GM23338 (cell line): ENCODE data around the gene HCN1. TPM values are rescaled to one million over a fixed set of nuclear protein-coding genes. Genes with fewer than 3 reads are reported as not detected.

Experiments used
- ATAC-seq: fragments of 200-7000 bp; cut with Tn5 transposase; 3 replicates; pipeline ENCODE4 v1.9.1; 2020
- DNase-seq: peaks from one replicate; pipeline ENCODE4 v3.0.0-alpha.2; 2015; ENCODE audit warnings: low spot score
- H2AFZ ChIP-seq: fragments of 200-600 bp; sonication (generic); 2 replicates; pipeline ENCODE4 v1.8.0; 2016; ENCODE audit warnings: antibody characterized with exemption, mild to moderate bottlenecking, moderate library complexity
- H3F3A ChIP-seq: fragments of 200-600 bp; sonication (generic); replicated peaks from 2 replicates; pipeline ENCODE4 v1.8.0; 2017; ENCODE audit warnings: antibody characterized with exemption, mixed run types, low read depth
- H3K27ac ChIP-seq: fragments of 200-600 bp; sonication (generic); 2 replicates; pipeline ENCODE4 v1.6.1; 2016; ENCODE audit warnings: low read depth
- H3K27me3 ChIP-seq: fragments of 200-600 bp; sonication (generic); 2 replicates; pipeline ENCODE4 v1.8.0; 2016; ENCODE audit warnings: mild to moderate bottlenecking, mixed run types, moderate library complexity; ENCODE audit not compliant: insufficient read depth
- H3K36me3 ChIP-seq: fragments of 200-600 bp; sonication (generic); 2 replicates; pipeline ENCODE4 v1.8.0; 2016; ENCODE audit warnings: mild to moderate bottlenecking; ENCODE audit not compliant: insufficient read depth
- H3K4me1 ChIP-seq: fragments of 200-600 bp; sonication (generic); 2 replicates; pipeline ENCODE4 v1.8.0; 2016; ENCODE audit warnings: mild to moderate bottlenecking, moderate library complexity; ENCODE audit not compliant: insufficient read depth
- H3K4me2 ChIP-seq: fragments of 200-600 bp; sonication (generic); 2 replicates; pipeline ENCODE4 v1.7.1; 2017; ENCODE audit warnings: mixed run types
- H3K4me3 ChIP-seq: fragments of 200-600 bp; sonication (generic); 2 replicates; pipeline ENCODE4 v1.6.1; 2016; ENCODE audit warnings: mixed run types
- H3K79me2 ChIP-seq: fragments of 200-600 bp; sonication (generic); replicated peaks from 2 replicates; pipeline ENCODE4 v1.8.0; 2017; ENCODE audit warnings: mild to moderate bottlenecking; ENCODE audit not compliant: insufficient read depth
- H3K9me2 ChIP-seq: fragments of 200-600 bp; sonication (generic); 2 replicates; pipeline ENCODE4 v1.8.0; 2017; ENCODE audit not compliant: insufficient read depth
- H4K20me1 ChIP-seq: fragments of 200-600 bp; sonication (generic); replicated peaks from 2 replicates; pipeline ENCODE4 v1.8.0; 2017; ENCODE audit warnings: mild to moderate bottlenecking; ENCODE audit not compliant: insufficient read depth
- H3K27ac Mint-ChIP-seq: 2 replicates; pipeline ENCODE4 v1.8.0; 2020; ENCODE audit warnings: inconsistent platforms, mild to moderate bottlenecking, moderate library complexity, mixed read lengths
- H3K27me3 Mint-ChIP-seq: 3 replicates; pipeline ENCODE4 v1.8.0; 2022; ENCODE audit warnings: low read depth, mild to moderate bottlenecking, moderate library complexity, mixed read lengths, inconsistent platforms; ENCODE audit not compliant: insufficient read depth, poor library complexity
- H3K36me3 Mint-ChIP-seq: 3 replicates; pipeline ENCODE4 v1.8.0; 2021; ENCODE audit warnings: low read depth, mild to moderate bottlenecking, inconsistent platforms, moderate library complexity, mixed read lengths
- H3K4me1 Mint-ChIP-seq: 3 replicates; pipeline ENCODE4 v1.8.0; 2020; ENCODE audit warnings: mild to moderate bottlenecking, inconsistent platforms, mixed read lengths
- H3K4me3 Mint-ChIP-seq: 3 replicates; pipeline ENCODE4 v1.8.0; 2021; ENCODE audit warnings: moderate library complexity, mild to moderate bottlenecking, inconsistent platforms, mixed read lengths
- H3K9me3 Mint-ChIP-seq: 3 replicates; pipeline ENCODE4 v1.8.0; 2020; ENCODE audit warnings: moderate library complexity, mild to moderate bottlenecking, inconsistent platforms, mixed read lengths
- CREB1 ChIP-seq: fragments of 250-450 bp; sonication (Bioruptor Pico); IDR thresholded peaks from 2 replicates; pipeline ENCODE4 v1.5.0; 2020; ENCODE audit warnings: low read depth, mild to moderate bottlenecking, moderate library complexity
- ETS1 ChIP-seq: IDR thresholded peaks from 2 replicates; pipeline ENCODE4 v1.6.1; 2016; ENCODE audit warnings: antibody characterized with exemption
- EZH2 ChIP-seq: fragments of 200-600 bp; sonication (generic); IDR thresholded peaks from one replicate; pipeline ENCODE4 v1.8.0; 2017; ENCODE audit warnings: antibody characterized with exemption, mild to moderate bottlenecking, low read depth; ENCODE audit not compliant: unreplicated experiment
- EZH2phosphoT487 ChIP-seq: fragments of 200-600 bp; sonication (generic); IDR thresholded peaks from one replicate; pipeline ENCODE4 v1.8.1; 2018; ENCODE audit warnings: antibody characterized with exemption; ENCODE audit not compliant: unreplicated experiment
- JUNB ChIP-seq: IDR thresholded peaks from one replicate; pipeline ENCODE4 v1.6.1; 2016; ENCODE audit warnings: antibody characterized with exemption; ENCODE audit not compliant: unreplicated experiment
- NANOG ChIP-seq: IDR thresholded peaks from 2 replicates; pipeline ENCODE4 v1.6.1; 2016; ENCODE audit warnings: antibody characterized with exemption, borderline replicate concordance
- POLR2AphosphoS5 ChIP-seq: IDR thresholded peaks from 2 replicates; pipeline ENCODE4 v1.6.1; 2016; ENCODE audit warnings: antibody characterized with exemption, low read depth
- STAT1 ChIP-seq: IDR thresholded peaks from one replicate; pipeline ENCODE4 v1.6.1; 2016; ENCODE audit warnings: antibody characterized with exemption; ENCODE audit not compliant: unreplicated experiment
- ZNF114 ChIP-seq: fragments of 250-450 bp; sonication (Bioruptor Pico); IDR thresholded peaks from 2 replicates; pipeline ENCODE4 v1.5.0; 2020; ENCODE audit warnings: mild to moderate bottlenecking, moderate library complexity
- ZNF331 ChIP-seq: fragments of 250-450 bp; sonication (Bioruptor Pico); IDR thresholded peaks from 2 replicates; pipeline ENCODE4 v1.5.0; 2020; ENCODE audit warnings: low read depth, mild to moderate bottlenecking, moderate library complexity
- polyA plus RNA-seq: library from polyadenylated mRNA; unstranded; fragments of >200 nt; fragmentation: Nextera tagmentation; extraction: Ambion mirVana; gene quantifications from 2 replicates; pipeline ENCODE4 v1.2.1, GENCODE V29; 2016
- total RNA-seq: library from RNA; depleted of rRNA; stranded (reverse); fragments of >200 nt; shearing (Covaris generic); gene quantifications from 2 replicates; pipeline ENCODE4 v1.2.3, GENCODE V29; 2014
- TF ChIP-seq, protein P1 (sequence below): fragments of 250-450 bp; sonication (Bioruptor Pico); IDR thresholded peaks from 2 replicates; pipeline ENCODE4 v1.5.0; 2020; ENCODE audit warnings: mild to moderate bottlenecking, moderate library complexity
- TF ChIP-seq, protein P2 (sequence below): IDR thresholded peaks from one replicate; pipeline ENCODE4 v1.6.1; 2018; ENCODE audit warnings: antibody characterized with exemption; ENCODE audit not compliant: unreplicated experiment
- TF ChIP-seq, protein P3 (sequence below), 2 experiments: fragments of 200-600 bp in 1 of 2; sonication (generic) in 1 of 2; conservative IDR thresholded peaks; 2 replicates each; pipeline versions ENCODE4 v1.5.1 to v1.6.1; 2016 to 2017; ENCODE audit warnings: antibody characterized with exemption in 2 of 2, low read depth in 2 of 2, mild to moderate bottlenecking in 2 of 2, moderate library complexity in 1 of 2

HCN1 gene
- total and polyA plus RNA-seq, 2 experiments from 2014 or later, result 2.8 to 6.9 TPM

DNA sequence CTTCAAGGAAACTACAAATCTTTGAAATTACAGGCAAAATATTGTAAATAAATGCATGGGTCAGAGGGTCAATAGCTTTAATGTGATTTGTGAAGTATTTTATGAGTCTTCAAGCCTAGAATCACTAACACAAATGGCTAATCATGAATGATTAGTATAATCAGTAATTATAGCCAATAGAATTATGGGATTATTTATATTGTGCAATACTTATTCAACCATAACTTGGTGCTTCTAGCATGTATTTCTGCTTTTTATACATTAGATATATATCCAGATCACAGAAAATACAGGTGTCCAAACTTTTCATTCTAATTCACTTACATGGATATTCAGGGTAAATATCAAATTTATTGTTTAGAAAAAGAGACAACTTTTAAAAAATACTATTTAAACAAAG is 12.1 kb downstream of the HCN1 start:
- no peak for TF ChIP-seq CREB1 (CRISPR knock-in tag)
- TF ChIP-seq STAT1, result no peak
- TF ChIP-seq JUNB, result no peak
- no peak for TF ChIP-seq EZH2
- TF ChIP-seq POLR2AphosphoS5, result no peak
- TF ChIP-seq EZH2phosphoT487, result no peak
- TF ChIP-seq NANOG, result no peak
- TF ChIP-seq, protein P1, sequence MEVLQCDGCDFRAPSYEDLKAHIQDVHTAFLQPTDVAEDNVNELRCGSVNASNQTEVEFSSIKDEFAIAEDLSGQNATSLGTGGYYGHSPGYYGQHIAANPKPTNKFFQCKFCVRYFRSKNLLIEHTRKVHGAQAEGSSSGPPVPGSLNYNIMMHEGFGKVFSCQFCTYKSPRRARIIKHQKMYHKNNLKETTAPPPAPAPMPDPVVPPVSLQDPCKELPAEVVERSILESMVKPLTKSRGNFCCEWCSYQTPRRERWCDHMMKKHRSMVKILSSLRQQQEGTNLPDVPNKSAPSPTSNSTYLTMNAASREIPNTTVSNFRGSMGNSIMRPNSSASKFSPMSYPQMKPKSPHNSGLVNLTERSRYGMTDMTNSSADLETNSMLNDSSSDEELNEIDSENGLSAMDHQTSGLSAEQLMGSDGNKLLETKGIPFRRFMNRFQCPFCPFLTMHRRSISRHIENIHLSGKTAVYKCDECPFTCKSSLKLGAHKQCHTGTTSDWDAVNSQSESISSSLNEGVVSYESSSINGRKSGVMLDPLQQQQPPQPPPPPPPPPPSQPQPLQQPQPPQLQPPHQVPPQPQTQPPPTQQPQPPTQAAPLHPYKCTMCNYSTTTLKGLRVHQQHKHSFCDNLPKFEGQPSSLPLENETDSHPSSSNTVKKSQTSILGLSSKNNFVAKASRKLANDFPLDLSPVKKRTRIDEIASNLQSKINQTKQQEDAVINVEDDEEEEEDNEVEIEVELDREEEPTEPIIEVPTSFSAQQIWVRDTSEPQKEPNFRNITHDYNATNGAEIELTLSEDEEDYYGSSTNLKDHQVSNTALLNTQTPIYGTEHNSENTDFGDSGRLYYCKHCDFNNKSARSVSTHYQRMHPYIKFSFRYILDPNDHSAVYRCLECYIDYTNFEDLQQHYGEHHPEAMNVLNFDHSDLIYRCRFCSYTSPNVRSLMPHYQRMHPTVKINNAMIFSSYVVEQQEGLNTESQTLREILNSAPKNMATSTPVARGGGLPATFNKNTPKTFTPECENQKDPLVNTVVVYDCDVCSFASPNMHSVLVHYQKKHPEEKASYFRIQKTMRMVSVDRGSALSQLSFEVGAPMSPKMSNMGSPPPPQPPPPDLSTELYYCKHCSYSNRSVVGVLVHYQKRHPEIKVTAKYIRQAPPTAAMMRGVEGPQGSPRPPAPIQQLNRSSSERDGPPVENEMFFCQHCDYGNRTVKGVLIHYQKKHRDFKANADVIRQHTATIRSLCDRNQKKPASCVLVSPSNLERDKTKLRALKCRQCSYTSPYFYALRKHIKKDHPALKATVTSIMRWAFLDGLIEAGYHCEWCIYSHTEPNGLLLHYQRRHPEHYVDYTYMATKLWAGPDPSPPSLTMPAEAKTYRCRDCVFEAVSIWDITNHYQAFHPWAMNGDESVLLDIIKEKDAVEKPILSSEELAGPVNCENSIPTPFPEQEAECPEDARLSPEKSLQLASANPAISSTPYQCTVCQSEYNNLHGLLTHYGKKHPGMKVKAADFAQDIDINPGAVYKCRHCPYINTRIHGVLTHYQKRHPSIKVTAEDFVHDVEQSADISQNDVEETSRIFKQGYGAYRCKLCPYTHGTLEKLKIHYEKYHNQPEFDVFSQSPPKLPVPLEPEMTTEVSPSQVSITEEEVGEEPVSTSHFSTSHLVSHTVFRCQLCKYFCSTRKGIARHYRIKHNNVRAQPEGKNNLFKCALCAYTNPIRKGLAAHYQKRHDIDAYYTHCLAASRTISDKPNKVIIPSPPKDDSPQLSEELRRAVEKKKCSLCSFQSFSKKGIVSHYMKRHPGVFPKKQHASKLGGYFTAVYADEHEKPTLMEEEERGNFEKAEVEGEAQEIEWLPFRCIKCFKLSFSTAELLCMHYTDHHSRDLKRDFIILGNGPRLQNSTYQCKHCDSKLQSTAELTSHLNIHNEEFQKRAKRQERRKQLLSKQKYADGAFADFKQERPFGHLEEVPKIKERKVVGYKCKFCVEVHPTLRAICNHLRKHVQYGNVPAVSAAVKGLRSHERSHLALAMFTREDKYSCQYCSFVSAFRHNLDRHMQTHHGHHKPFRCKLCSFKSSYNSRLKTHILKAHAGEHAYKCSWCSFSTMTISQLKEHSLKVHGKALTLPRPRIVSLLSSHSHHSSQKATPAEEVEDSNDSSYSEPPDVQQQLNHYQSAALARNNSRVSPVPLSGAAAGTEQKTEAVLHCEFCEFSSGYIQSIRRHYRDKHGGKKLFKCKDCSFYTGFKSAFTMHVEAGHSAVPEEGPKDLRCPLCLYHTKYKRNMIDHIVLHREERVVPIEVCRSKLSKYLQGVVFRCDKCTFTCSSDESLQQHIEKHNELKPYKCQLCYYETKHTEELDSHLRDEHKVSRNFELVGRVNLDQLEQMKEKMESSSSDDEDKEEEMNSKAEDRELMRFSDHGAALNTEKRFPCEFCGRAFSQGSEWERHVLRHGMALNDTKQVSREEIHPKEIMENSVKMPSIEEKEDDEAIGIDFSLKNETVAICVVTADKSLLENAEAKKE, result no peak
- no peak for TF ChIP-seq ETS1
- TF ChIP-seq, protein P2, sequence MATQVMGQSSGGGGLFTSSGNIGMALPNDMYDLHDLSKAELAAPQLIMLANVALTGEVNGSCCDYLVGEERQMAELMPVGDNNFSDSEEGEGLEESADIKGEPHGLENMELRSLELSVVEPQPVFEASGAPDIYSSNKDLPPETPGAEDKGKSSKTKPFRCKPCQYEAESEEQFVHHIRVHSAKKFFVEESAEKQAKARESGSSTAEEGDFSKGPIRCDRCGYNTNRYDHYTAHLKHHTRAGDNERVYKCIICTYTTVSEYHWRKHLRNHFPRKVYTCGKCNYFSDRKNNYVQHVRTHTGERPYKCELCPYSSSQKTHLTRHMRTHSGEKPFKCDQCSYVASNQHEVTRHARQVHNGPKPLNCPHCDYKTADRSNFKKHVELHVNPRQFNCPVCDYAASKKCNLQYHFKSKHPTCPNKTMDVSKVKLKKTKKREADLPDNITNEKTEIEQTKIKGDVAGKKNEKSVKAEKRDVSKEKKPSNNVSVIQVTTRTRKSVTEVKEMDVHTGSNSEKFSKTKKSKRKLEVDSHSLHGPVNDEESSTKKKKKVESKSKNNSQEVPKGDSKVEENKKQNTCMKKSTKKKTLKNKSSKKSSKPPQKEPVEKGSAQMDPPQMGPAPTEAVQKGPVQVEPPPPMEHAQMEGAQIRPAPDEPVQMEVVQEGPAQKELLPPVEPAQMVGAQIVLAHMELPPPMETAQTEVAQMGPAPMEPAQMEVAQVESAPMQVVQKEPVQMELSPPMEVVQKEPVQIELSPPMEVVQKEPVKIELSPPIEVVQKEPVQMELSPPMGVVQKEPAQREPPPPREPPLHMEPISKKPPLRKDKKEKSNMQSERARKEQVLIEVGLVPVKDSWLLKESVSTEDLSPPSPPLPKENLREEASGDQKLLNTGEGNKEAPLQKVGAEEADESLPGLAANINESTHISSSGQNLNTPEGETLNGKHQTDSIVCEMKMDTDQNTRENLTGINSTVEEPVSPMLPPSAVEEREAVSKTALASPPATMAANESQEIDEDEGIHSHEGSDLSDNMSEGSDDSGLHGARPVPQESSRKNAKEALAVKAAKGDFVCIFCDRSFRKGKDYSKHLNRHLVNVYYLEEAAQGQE, result no peak
- no peak for TF ChIP-seq ZNF114 (CRISPR knock-in tag)
- TF ChIP-seq ZNF331, result no peak
- TF ChIP-seq, protein P3, sequence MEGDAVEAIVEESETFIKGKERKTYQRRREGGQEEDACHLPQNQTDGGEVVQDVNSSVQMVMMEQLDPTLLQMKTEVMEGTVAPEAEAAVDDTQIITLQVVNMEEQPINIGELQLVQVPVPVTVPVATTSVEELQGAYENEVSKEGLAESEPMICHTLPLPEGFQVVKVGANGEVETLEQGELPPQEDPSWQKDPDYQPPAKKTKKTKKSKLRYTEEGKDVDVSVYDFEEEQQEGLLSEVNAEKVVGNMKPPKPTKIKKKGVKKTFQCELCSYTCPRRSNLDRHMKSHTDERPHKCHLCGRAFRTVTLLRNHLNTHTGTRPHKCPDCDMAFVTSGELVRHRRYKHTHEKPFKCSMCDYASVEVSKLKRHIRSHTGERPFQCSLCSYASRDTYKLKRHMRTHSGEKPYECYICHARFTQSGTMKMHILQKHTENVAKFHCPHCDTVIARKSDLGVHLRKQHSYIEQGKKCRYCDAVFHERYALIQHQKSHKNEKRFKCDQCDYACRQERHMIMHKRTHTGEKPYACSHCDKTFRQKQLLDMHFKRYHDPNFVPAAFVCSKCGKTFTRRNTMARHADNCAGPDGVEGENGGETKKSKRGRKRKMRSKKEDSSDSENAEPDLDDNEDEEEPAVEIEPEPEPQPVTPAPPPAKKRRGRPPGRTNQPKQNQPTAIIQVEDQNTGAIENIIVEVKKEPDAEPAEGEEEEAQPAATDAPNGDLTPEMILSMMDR (conservative IDR thresholded peaks at IDR 0.05; ENCODE audit: low read depth in 2 of 2), result no peak
- Histone ChIP-seq H3K4me2 (no peak overlapping the region), H3K27ac (no peak overlapping the region), H3F3A (no peaks in the 10 kb centered on the region), H3K36me3 (no peaks in the 10 kb centered on the region), H4K20me1 (no peaks in the 10 kb centered on the region), H3K27me3 (no peaks in the 10 kb centered on the region), H3K9me2 (no peaks in the 10 kb centered on the region), H3K4me1 (peaks cover 2% of the 10 kb centered on the region; the same call in 1 of the 2 replicates), H3K79me2 (no peaks in the 10 kb centered on the region), H2AFZ (no peak overlapping the region), H3K4me3 (no peak overlapping the region)
- no peak overlapping the region for H3K4me3 Mint-ChIP-seq
- DNase-seq (no peak), ATAC-seq (no peak)
- H3K4me1 Mint-ChIP-seq, result peaks cover 5% of the 10 kb centered on the region; the same call in 2 of the 3 replicates
- H3K27me3 Mint-ChIP-seq, result peaks cover 4% of the 10 kb centered on the region
- no peak overlapping the region for H3K27ac Mint-ChIP-seq
- no peaks in the 10 kb centered on the region for H3K36me3 Mint-ChIP-seq
- H3K9me3 Mint-ChIP-seq, result no peaks in the 10 kb centered on the region
